WI38 (cell line): ENCODE measurements around the gene ST6GALNAC3.

ENCODE experiments used
- H3K4me3 ChIP-seq: 2 replicates; pipeline ENCODE4 v1.5.1; 2011; ENCODE audit warnings: low read depth, mild to moderate bottlenecking, control low read depth, low read length
- CTCF ChIP-seq: IDR thresholded peaks from 2 replicates; pipeline ENCODE4 v1.5.1; 2012; ENCODE audit warnings: low read depth, mild to moderate bottlenecking, control low read depth, low read length

The ST6GALNAC3 gene

GRCh38 chr1:76381450-76382097, 307.0 kb downstream of the ST6GALNAC3 start:
- no peak for TF ChIP-seq CTCF
- no peak overlapping the region for H3K4me3 ChIP-seq

- H3K4me3 ChIP-seq: no peak overlapping the region
- no peak for TF ChIP-seq CTCF
Observed at GRCh38 chr1:76388261-76388660, 313.7 kb downstream of the ST6GALNAC3 start.

- TF ChIP-seq CTCF: no peak
- no peak overlapping the region for H3K4me3 ChIP-seq
Observed at GRCh38 chr1:76390456-76390855, 315.9 kb downstream of the ST6GALNAC3 start.

GRCh38 chr1:76395059-76395458, 320.5 kb downstream of the ST6GALNAC3 start:
- TF ChIP-seq CTCF: no peak
- no peak overlapping the region for H3K4me3 ChIP-seq

GRCh38 chr1:76402128-76402527, 327.6 kb downstream of the ST6GALNAC3 start:
- H3K4me3 ChIP-seq: no peak overlapping the region
- TF ChIP-seq CTCF: no peak

GRCh38 chr1:76408303-76408702, 333.8 kb downstream of the ST6GALNAC3 start:
- no peak overlapping the region for H3K4me3 ChIP-seq
- no peak for TF ChIP-seq CTCF

GRCh38 chr1:76410499-76410898, 336.0 kb downstream of the ST6GALNAC3 start:
- H3K4me3 ChIP-seq: no peak overlapping the region
- no peak for TF ChIP-seq CTCF
